A673 (cell line): Measurements from ENCODE around the gene OR10A2. TPM values are rescaled to one million over a fixed set of nuclear protein-coding genes. Genes with fewer than 3 reads are reported as not detected.

ENCODE experiments used
- BruUV-seq: library from RNA; stranded (reverse); fragments of 400-500 nt; replicated peaks from 2 replicates; lab custom pipeline; 2021; lab: Mats Ljungman, UMichigan
- CTCF ChIA-PET: fragments of 300-600 bp; sonication (Branson Sonifier 250); formaldehyde crosslinking; loops from one replicate; lab custom pipeline; 2022; ENCODE audit warnings: antibody characterized with exemption; lab: Charles Lee
- POLR2A ChIA-PET: fragments of 300-600 bp; sonication (Branson Sonifier 250); formaldehyde crosslinking; loops from one replicate; lab custom pipeline; 2022; ENCODE audit warnings: antibody characterized with exemption; ENCODE audit not compliant: low non-redundant PET; lab: Charles Lee
- DNase-seq: peaks from one replicate; pipeline ENCODE4 v3.0.0-alpha.2; 2015; ENCODE audit warnings: low spot score
- H3K27ac ChIP-seq: fragments of 200-600 bp; sonication (generic); 2 replicates; pipeline ENCODE4 v1.5.1; 2016; ENCODE audit warnings: mixed run types, low read depth, mild to moderate bottlenecking, mixed read lengths, antibody characterized with exemption, low read length; ENCODE audit not compliant: poor library complexity, severe bottlenecking
- H3K27me3 ChIP-seq: fragments of 200-600 bp; sonication (generic); replicated peaks from 2 replicates; pipeline ENCODE4 v1.6.1; 2017; ENCODE audit warnings: mixed run types, low read depth, mild to moderate bottlenecking, mixed read lengths, antibody characterized with exemption, low read length; ENCODE audit not compliant: insufficient read depth, poor library complexity
- H3K36me3 ChIP-seq: fragments of 200-600 bp; sonication (generic); 2 replicates; pipeline ENCODE4 v1.6.1; 2016; ENCODE audit warnings: mixed run types, mild to moderate bottlenecking, mixed read lengths, antibody characterized with exemption, low read length; ENCODE audit not compliant: insufficient read depth, poor library complexity, severe bottlenecking
- H3K4me1 ChIP-seq: fragments of 200-600 bp; sonication (generic); 2 replicates; pipeline ENCODE4 v1.6.1; 2017; ENCODE audit warnings: mixed run types, mild to moderate bottlenecking, mixed read lengths, antibody characterized with exemption, low read length; ENCODE audit not compliant: insufficient read depth, poor library complexity, severe bottlenecking
- H3K4me3 ChIP-seq: fragments of 200-600 bp; sonication (generic); 2 replicates; pipeline ENCODE4 v1.5.1; 2016; ENCODE audit warnings: low read depth, mixed run types, mild to moderate bottlenecking, mixed read lengths, low read length; ENCODE audit not compliant: poor library complexity, severe bottlenecking
- H3K9me3 ChIP-seq: fragments of 200-600 bp; sonication (generic); 2 replicates; pipeline ENCODE4 v1.6.1; 2016; ENCODE audit warnings: mixed run types, low read depth, mild to moderate bottlenecking, mixed read lengths, antibody characterized with exemption, low read length; ENCODE audit not compliant: poor library complexity, severe bottlenecking
- EZH2 ChIP-seq: fragments of 200-600 bp; sonication (generic); IDR thresholded peaks from 2 replicates; pipeline ENCODE4 v1.6.1; 2017; ENCODE audit warnings: borderline replicate concordance, low read depth, mild to moderate bottlenecking, mixed read lengths, antibody characterized with exemption, low read length; ENCODE audit not compliant: poor library complexity, severe bottlenecking
- intact Hi-C: fragments of 100-400 bp; cut with micrococcal nuclease; formaldehyde crosslinking; loops from one replicate; pipeline ENCODE4 v1.10.0; 2022; ENCODE audit not compliant: unreplicated experiment
- total RNA-seq: library from RNA; stranded (reverse); gene quantifications from 2 replicates; pipeline ENCODE4 v1.2.3, GENCODE V29; 2021
- TF ChIP-seq, protein P1 (sequence below): fragments of 300-800, 200-600 bp; sonication (generic); conservative IDR thresholded peaks from 2 replicates; pipeline ENCODE4 v1.5.1; 2017; ENCODE audit warnings: low read depth, mild to moderate bottlenecking, antibody characterized with exemption, low read length, moderate library complexity, mixed read lengths

The OR10A2 gene
- total RNA-seq, 1 experiment from 2014 or later = not detected

- no TSS peak for BruUV-seq
- Histone ChIP-seq H3K27ac (no peak overlapping the region), H3K27me3 (no peaks in the 10 kb centered on the region), H3K36me3 (no peaks in the 10 kb centered on the region), H3K4me1 (no peaks in the 10 kb centered on the region), H3K9me3 (no peaks in the 10 kb centered on the region), H3K4me3 (no peak overlapping the region)
- CTCF ChIA-PET = no interaction called here
- intact Hi-C loops = no loop called here
- POLR2A ChIA-PET = no interaction called here
- DNase-seq = no peak
- TF ChIP-seq, protein P1, sequence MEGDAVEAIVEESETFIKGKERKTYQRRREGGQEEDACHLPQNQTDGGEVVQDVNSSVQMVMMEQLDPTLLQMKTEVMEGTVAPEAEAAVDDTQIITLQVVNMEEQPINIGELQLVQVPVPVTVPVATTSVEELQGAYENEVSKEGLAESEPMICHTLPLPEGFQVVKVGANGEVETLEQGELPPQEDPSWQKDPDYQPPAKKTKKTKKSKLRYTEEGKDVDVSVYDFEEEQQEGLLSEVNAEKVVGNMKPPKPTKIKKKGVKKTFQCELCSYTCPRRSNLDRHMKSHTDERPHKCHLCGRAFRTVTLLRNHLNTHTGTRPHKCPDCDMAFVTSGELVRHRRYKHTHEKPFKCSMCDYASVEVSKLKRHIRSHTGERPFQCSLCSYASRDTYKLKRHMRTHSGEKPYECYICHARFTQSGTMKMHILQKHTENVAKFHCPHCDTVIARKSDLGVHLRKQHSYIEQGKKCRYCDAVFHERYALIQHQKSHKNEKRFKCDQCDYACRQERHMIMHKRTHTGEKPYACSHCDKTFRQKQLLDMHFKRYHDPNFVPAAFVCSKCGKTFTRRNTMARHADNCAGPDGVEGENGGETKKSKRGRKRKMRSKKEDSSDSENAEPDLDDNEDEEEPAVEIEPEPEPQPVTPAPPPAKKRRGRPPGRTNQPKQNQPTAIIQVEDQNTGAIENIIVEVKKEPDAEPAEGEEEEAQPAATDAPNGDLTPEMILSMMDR = no peak
- TF ChIP-seq EZH2 = no peak
Measured at GRCh38 chr11:6828103-6828502, 34.8 kb upstream of the OR10A2 start.

- TF ChIP-seq, protein P1 = no peak
- no peak overlapping the region for H3K4me3 ChIP-seq
- intact Hi-C loops = no loop called here
- H3K4me1 ChIP-seq = no peaks in the 10 kb centered on the region
- H3K36me3 ChIP-seq = no peaks in the 10 kb centered on the region
- POLR2A ChIA-PET = interaction anchor here (0.5 kb wide), 1 partner anchor 64 kb away, joined by 6 read pairs; no protein-coding TSS in a partner anchor
- CTCF ChIA-PET = no interaction called here
- H3K27me3 ChIP-seq = no peaks in the 10 kb centered on the region
- no peak for DNase-seq
- no peaks in the 10 kb centered on the region for H3K9me3 ChIP-seq
- BruUV-seq = no TSS peak
- H3K27ac ChIP-seq = no peak overlapping the region
Measured at GRCh38 chr11:6833356-6833755, 29.5 kb upstream of the OR10A2 start.

GRCh38 chr11:6834021-6834420 lies 28.8 kb upstream of the OR10A2 start:
- no peak for DNase-seq
- H3K9me3 ChIP-seq = no peaks in the 10 kb centered on the region
- intact Hi-C loops = no loop called here
- no TSS peak for BruUV-seq
- H3K36me3 ChIP-seq = no peaks in the 10 kb centered on the region
- POLR2A ChIA-PET = no interaction called here
- no peak overlapping the region for H3K4me3 ChIP-seq
- no peaks in the 10 kb centered on the region for H3K4me1 ChIP-seq
- no peak for TF ChIP-seq EZH2
- TF ChIP-seq, protein P1 = no peak
- no peaks in the 10 kb centered on the region for H3K27me3 ChIP-seq
- no peak overlapping the region for H3K27ac ChIP-seq
- CTCF ChIA-PET = no interaction called here
